GM21423 (cell line): ENCODE measurements around the gene ARFRP1.

Experiments
- ATAC-seq: cut with Tn5 transposase; IDR thresholded peaks from one replicate; pipeline ENCODE4 v1.9.1; 2021; ENCODE audit warnings: mild to moderate bottlenecking, moderate library complexity; ENCODE audit not compliant: unreplicated experiment

ARFRP1 gene

DNA sequence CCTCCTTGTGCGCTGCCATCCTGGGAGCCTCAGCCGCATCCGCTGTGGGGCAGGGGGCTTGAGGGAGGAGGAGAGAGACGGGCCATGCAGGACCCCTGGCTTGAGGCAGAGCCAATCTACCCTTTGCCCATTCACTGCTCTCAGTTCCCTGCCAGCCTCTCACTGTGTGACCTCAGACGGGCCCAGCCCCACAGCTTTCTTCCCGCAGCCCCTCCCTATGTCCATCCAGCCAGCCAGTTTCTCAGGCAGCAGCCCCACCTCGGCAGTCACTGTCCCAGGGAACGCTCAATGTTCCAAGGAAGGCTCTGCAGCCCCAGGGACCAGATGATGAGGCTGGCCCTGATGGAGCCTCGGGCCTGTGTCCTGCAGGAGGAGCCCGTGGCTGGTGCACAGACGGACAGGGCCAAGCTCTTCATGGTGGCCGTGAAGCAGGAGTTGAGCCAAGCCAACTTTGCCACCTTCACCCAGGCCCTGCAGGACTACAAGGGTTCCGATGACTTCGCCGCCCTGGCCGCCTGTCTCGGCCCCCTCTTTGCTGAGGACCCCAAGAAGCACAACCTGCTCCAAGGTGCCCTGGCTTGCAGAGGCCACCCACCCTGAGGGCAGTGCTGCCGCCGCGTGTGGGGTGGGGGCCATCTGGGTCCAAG lies 15.2 kb downstream of the ARFRP1 start:
- ATAC-seq, result no peak

DNA sequence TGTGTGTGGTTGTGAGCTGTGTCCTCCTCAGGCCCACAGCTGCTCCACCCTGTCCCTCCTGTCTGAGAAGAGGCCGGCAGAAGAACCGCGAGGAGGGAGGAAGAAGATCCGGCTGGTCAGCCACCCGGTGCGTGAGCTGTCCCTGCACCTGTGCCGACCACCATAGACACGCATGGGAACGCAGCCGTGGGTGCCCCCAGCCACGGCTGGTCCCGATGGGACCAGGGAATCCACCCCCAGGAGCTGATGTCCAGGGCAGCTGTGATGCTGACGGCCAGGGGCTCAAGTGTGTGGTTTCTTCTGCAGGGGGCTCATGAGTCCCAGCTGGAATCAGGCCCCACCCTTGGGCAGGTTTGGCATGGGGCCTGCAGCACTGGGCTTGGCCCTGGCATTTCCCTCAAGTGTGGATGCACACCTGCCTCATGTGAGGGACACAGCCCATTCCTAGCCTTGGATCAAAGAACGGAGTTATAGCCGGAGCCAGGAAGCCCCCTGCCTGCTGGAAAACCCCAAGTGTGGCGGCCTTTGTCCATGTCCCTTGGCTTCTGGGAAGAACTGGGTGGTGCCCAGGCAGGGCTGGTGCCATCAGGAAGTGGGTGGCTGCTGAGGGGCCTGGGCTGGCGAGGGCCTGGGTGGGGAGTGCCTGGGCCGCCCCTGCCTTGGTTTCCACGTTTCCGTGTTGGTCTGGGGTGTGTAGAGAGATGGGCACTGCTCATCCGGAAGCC lies 15.9 kb downstream of the ARFRP1 start:
- ATAC-seq, result no peak

- no peak for ATAC-seq
These were observed 16.7 kb downstream of the ARFRP1 start for GRCh38 chr20:63690898-63691710.

- ATAC-seq, result no peak
These were observed 17.5 kb downstream of the ARFRP1 start for GRCh38 chr20:63690003-63690897.

DNA sequence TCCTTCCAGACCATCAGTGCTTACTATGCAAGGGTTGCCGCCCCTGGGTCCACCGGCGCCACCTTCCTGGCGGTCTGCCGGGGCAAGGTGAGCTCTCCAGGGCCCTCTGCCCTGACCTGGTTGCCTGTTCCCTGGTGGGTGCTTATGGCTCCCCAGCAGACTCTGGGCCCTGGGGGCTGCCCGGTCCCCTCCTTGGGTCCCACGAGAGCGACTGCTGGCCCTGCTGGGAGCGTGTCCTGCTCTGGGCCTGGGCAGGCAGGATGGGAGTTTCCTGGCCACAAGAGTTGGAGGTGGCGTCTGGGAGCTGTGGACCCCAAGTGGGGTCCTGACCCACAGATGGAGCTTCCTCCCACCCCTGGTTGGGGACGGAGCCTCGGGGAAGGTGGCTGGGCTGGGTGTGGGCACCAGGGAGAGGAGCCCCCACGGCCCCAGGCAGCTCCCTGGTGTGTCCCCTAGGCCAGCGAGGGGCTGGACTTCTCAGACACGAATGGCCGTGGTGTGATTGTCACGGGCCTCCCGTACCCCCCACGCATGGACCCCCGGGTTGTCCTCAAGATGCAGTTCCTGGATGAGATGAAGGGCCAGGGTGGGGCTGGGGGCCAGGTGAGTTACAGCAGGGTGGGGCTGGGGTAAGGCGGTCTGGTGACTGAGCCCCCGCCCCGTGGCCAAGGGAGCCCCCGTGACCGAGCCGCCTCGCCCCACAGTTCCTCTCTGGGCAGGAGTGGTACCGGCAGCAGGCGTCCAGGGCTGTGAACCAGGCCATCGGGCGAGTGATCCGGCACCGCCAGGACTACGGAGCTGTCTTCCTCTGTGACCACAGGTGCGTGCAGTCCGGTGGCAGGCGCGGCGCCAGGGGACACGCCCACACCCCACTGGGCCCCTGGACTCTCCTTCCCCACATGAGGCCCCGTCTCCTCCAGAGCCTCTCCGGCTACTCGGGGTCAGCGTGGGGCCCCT lies 18.5 kb downstream of the ARFRP1 start:
- no peak for ATAC-seq

- ATAC-seq, result no peak
These were observed 19.3 kb downstream of the ARFRP1 start for GRCh38 chr20:63688228-63689045.

DNA sequence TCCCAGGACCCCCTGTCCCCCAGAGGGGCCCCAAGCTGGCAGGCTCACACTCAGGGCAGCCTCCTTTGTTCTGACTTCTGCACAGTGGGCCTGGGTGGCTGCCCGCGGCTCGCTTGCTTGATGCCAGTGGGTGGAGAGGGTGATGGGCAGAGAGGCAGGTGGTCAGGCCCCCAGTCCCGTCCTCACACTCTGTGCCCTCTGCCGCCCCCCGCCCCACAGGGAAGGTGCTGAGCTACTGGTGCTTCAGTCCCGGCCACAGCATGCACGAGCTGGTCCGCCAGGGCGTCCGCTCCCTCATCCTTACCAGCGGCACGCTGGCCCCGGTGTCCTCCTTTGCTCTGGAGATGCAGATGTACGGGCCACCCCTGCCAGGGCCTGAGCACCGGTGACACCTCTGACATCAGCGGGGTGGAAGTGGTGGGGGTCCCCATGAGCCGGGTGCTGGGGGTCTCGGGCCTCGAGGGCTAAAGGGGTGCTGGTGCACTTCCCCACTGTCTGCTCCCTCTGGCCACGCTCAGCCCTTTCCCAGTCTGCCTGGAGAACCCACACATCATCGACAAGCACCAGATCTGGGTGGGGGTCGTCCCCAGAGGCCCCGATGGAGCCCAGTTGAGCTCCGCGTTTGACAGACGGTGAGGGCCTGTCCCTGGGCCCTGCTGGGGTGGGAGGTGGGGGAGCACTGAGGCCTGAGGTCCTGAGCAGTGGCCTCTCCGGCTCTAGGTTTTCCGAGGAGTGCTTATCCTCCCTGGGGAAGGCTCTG lies 20.2 kb downstream of the ARFRP1 start:
- ATAC-seq, result no peak

- ATAC-seq, result no peak
These were observed 21.1 kb downstream of the ARFRP1 start for GRCh38 chr20:63686492-63687321.

DNA sequence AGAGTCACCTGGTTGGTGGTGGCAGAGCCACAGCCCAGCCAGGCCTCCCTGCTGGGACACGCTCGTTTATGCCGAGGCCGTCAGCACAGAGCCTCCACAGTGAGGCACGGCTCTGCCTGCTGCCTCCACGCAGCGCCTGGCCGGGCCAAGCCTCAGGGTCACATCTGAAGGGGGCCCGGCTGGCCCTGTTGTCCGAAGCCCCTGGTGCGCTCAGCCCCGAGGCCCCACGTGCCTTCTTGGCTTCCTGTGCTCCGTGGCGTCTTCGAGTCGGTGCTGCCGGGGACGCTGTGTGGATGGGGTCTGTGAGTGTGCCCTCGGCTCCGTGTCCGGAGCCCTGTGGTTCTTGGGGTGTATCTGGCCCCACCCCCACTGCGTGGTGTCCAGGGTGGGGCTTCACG lies 21.7 kb downstream of the ARFRP1 start:
- no peak for ATAC-seq

DNA sequence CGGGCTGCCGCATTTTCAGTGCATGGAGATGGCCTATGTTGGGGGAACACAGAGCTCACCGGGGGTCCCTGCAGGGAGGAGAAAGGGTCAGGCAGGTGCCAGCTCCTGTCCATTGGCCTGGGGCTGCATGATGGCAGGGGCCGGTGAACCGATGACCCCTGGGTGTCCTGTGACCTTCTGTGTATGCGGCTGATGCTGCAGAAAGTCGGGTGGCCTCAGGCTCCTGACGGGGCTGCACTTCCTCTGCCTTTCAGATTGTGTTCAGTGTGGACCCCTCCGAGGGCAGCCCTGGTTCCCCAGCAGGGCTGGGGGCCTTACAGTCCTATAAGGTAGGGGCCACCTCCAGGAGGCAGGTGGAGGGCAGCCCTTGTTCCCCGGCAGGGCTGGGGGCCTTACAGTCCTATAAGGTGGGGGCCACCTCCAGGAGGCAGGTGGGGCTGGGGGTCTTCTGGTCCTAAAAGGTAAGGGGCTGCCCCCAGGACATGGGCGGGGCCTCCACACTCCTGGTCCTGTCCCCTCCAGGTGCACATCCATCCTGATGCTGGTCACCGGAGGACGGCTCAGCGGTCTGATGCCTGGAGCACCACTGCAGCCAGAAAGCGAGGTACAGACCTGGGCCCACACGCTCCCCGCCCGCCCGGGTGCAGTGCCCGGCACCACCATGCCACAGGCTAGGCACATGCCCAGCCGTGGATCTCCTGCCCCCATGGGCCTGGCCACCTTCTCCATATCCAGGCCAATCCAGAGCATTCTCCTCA lies 22.3 kb downstream of the ARFRP1 start:
- ATAC-seq, result no peak

DNA sequence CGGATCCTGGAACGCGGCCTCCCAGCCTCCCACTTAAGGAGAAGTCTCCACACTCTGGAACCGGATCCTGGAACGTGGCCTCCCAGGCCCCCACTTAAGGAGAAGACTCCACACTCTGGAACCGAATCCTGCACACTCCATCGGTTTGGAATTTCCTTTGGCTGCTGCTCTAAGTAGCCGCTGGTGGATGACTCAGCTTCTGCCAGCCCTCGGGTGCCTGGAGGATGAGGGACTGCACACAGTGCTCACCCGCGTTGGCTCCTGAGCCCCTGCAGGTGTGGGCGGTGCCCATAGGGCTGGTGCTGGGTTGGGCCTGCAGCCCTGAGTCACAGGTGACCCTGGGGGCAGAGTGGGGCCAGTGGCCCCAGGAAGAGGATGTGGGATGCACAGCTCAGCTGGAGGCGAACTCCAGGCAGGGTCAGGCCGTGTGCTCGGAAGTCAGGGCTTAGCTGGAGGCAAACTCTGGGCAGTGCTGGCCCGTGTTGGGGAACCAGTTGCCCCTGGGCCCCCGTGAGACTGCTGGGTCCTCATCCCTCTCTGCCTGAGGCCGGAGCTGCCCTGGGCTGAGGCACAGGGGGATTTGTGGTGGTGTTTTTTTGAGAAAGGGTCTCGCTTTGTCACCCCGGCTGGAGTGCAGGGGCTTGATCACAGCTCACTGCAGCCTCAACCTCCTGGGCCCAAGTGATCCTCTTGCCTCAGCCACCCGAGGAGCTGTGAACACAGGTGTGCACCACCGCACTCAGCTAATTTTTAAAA lies 25.2 kb downstream of the ARFRP1 start:
- ATAC-seq, result no peak

- no peak for ATAC-seq
These were observed 26.1 kb downstream of the ARFRP1 start for GRCh38 chr20:63681609-63682142.

DNA sequence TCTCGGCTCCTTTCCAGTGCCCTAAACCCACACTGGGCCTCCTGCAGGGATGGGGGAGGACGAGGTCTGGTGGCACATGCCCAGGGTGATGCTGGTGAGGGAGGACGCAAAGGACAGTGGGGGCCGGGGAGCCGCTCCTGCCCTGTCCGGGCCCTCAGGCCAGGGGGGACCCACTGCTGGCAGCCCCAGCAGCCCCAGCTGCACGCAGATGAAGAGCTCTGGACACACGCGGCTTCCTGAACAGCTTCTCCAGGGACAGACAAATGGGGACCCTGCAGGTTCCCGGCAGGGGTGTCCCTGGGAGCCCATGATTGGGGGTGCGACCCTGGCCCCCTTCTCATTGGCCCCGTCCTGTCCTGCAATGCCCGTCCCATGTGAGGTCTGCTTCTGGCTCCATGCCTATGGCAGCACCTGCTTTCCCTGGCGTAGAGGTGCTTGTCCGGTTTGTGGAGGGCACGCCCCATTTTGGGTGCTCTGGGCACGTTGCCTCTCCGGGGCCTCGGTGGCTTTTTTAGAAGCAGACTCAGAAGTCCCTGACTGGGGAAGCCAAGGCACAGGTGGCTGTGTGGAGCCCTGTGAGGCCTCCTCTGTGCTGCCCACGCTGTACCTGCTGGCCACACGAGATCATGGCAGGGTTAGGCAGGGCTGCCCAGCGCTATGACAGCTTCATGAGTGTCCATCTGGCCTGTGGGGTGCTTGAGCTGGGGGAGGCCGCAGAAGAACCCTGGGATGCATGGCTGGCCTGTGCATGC lies 26.7 kb downstream of the ARFRP1 start:
- no peak for ATAC-seq

GRCh38 chr20:63680427-63680826 lies 27.3 kb downstream of the ARFRP1 start:
- ATAC-seq, result no peak

GRCh38 chr20:63679799-63680305 lies 27.9 kb downstream of the ARFRP1 start:
- ATAC-seq, result no peak
